H1 (cell line): ENCODE data around the gene TBX5. TPM values are rescaled to one million over a fixed set of nuclear protein-coding genes. Genes with fewer than 3 reads are reported as not detected.

Source experiments
- CTCF ChIA-PET: fragments of 300-600 bp; sonication (Branson Sonifier 250); formaldehyde crosslinking; loops from one replicate; lab custom pipeline; 2021; ENCODE audit not compliant: partially characterized antibody; lab: Charles Lee
- POLR2A ChIA-PET: fragments of 300-600 bp; sonication (Branson Sonifier 250); formaldehyde crosslinking; loops from one replicate; lab custom pipeline; 2021; ENCODE audit warnings: inconsistent platforms; ENCODE audit not compliant: partially characterized antibody; lab: Charles Lee
- DNase-seq, 2 experiments: peaks; one replicate each; pipeline versions ENCODE4 v3.0.0 to v3.0.0-alpha.2; 2010 to 2022; ENCODE audit warnings: low spot score in 2 of 2, low read depth in 1 of 2, mixed read lengths in 1 of 2
- FAIRE-seq: peaks from 2 replicates; lab custom pipeline; 2011; peaks lifted over from hg19 to GRCh38; lab: Jason Lieb, UNC
- H2AFZ ChIP-seq: 2 replicates; pipeline ENCODE4 v1.8.1; 2012; ENCODE audit warnings: low read length, inconsistent platforms
- H2AK5ac ChIP-seq: 2 replicates; pipeline ENCODE4 v1.6.1; 2013; ENCODE audit warnings: low read depth, low read length
- H2BK120ac ChIP-seq: replicated peaks from 2 replicates; pipeline ENCODE3; 2013; ENCODE audit warnings: low read depth, low read length, inconsistent platforms
- H2BK12ac ChIP-seq: 2 replicates; pipeline ENCODE4 v1.6.1; 2013; ENCODE audit warnings: low read depth, low read length
- H2BK15ac ChIP-seq: 2 replicates; pipeline ENCODE4 v1.6.1; 2013; ENCODE audit warnings: low read length
- H2BK20ac ChIP-seq: 2 replicates; pipeline ENCODE4 v1.6.1; 2013; ENCODE audit warnings: low read length
- H2BK5ac ChIP-seq: 2 replicates; pipeline ENCODE4 v1.6.1; 2013; ENCODE audit warnings: low read depth, low read length
- H3K14ac ChIP-seq: 2 replicates; pipeline ENCODE4 v1.6.1; 2013; ENCODE audit warnings: inconsistent platforms; ENCODE audit not compliant: insufficient read length
- H3K18ac ChIP-seq: 2 replicates; pipeline ENCODE4 v1.6.1; 2013; ENCODE audit warnings: low read length; ENCODE audit errors: extremely low read depth
- H3K23ac ChIP-seq: 2 replicates; pipeline ENCODE4 v1.6.1; 2013; ENCODE audit warnings: inconsistent platforms; ENCODE audit not compliant: insufficient read length
- H3K23me2 ChIP-seq: 2 replicates; pipeline ENCODE4 v1.6.1; 2013; ENCODE audit warnings: low read depth, low read length
- H3K27ac ChIP-seq: 2 replicates; pipeline ENCODE4 v1.6.1; 2011; ENCODE audit warnings: low read depth, low read length, inconsistent platforms
- H3K27me3 ChIP-seq, 4 experiments: replicated peaks in 1 of 4; 1 replicate in 1 of 4; 2 replicates in 3 of 4; pipeline versions ENCODE4 v1.6.1 to v1.8.1; 2011 to 2013; ENCODE audit warnings: low read length in 3 of 4, mild to moderate bottlenecking in 3 of 4, inconsistent platforms in 2 of 4, mixed read lengths in 2 of 4, moderate library complexity in 1 of 4; ENCODE audit not compliant: control insufficient read depth in 3 of 4, insufficient read depth in 3 of 4; ENCODE audit errors: extremely low read depth in 1 of 4
- H3K36me3 ChIP-seq, 4 experiments: 2 replicates each; pipeline versions ENCODE4 v1.6.1 to v1.8.1; 2011 to 2013; ENCODE audit warnings: mild to moderate bottlenecking in 4 of 4, low read length in 3 of 4, moderate library complexity in 2 of 4, control low read depth in 1 of 4, inconsistent platforms in 1 of 4; ENCODE audit not compliant: insufficient read depth in 4 of 4, control insufficient read depth in 2 of 4
- H3K4ac ChIP-seq: replicated peaks from 2 replicates; pipeline ENCODE3; 2013; ENCODE audit warnings: low read length, low read depth, mixed read lengths, inconsistent platforms; ENCODE audit not compliant: insufficient read length
- H3K4me1 ChIP-seq, 4 experiments: replicated peaks in 1 of 4; 1 replicate in 1 of 4; 2 replicates in 3 of 4; pipeline versions ENCODE4 v1.6.1 to v1.8.1; 2011 to 2013; ENCODE audit warnings: low read length in 3 of 4, inconsistent platforms in 2 of 4, mixed read lengths in 1 of 4; ENCODE audit not compliant: insufficient read depth in 4 of 4, control insufficient read depth in 3 of 4
- H3K4me2 ChIP-seq, 2 experiments: 2 replicates each; pipeline versions ENCODE4 v1.6.1 to v1.8.1; 2011 to 2013; ENCODE audit warnings: low read depth in 2 of 2, low read length in 2 of 2, control low read depth in 1 of 2, inconsistent platforms in 1 of 2, mild to moderate bottlenecking in 1 of 2; ENCODE audit not compliant: insufficient read depth in 1 of 2
- H3K4me3 ChIP-seq, 4 experiments: fragments of 200-600, 300-600 bp in 1 of 4; sonication (generic), shearing (Covaris generic), sonication (Bioruptor Twin) in 1 of 4; 2 replicates each; pipeline versions ENCODE4 v1.5.1 to v1.8.1; 2011 to 2016; ENCODE audit warnings: low read length in 4 of 4, low read depth in 3 of 4, control low read depth in 2 of 4, inconsistent platforms in 2 of 4, mild to moderate bottlenecking in 2 of 4, mixed read lengths in 1 of 4, moderate library complexity in 1 of 4; ENCODE audit not compliant: insufficient read depth in 2 of 4; ENCODE audit errors: extremely low read depth in 1 of 4
- H3K56ac ChIP-seq: replicated peaks from 2 replicates; pipeline ENCODE3; 2013; ENCODE audit warnings: low read depth, mild to moderate bottlenecking, mixed read lengths, low read length, inconsistent platforms; ENCODE audit not compliant: insufficient read length
- H3K79me1 ChIP-seq: 2 replicates; pipeline ENCODE4 v1.6.1; 2013; ENCODE audit warnings: low read depth, low read length, control low read depth
- H3K79me2 ChIP-seq, 2 experiments: 2 replicates each; pipeline versions ENCODE4 v1.6.1 to v1.8.1; 2012 to 2013; ENCODE audit warnings: low read length in 2 of 2, mild to moderate bottlenecking in 2 of 2, inconsistent platforms in 1 of 2; ENCODE audit not compliant: insufficient read depth in 2 of 2, control insufficient read depth in 1 of 2
- H3K9ac ChIP-seq, 4 experiments: replicated peaks in 1 of 4; 1 replicate in 1 of 4; 2 replicates in 3 of 4; pipeline versions ENCODE4 v1.6.1 to v1.8.1; 2011 to 2013; ENCODE audit warnings: low read depth in 3 of 4, low read length in 3 of 4, control low read depth in 2 of 4, mild to moderate bottlenecking in 2 of 4, moderate library complexity in 2 of 4, inconsistent platforms in 1 of 4; ENCODE audit errors: extremely low read depth in 1 of 4
- H3K9me3 ChIP-seq, 2 experiments: 2 replicates each; pipeline versions ENCODE4 v1.6.1 to v1.8.1; 2012 to 2013; ENCODE audit warnings: mild to moderate bottlenecking in 2 of 2, moderate library complexity in 2 of 2, control low read depth in 1 of 2, inconsistent platforms in 1 of 2, low read depth in 1 of 2, low read length in 1 of 2, mixed read lengths in 1 of 2; ENCODE audit not compliant: insufficient read depth in 2 of 2
- H4K20me1 ChIP-seq, 2 experiments: replicated peaks in 1 of 2; 2 replicates each; pipeline versions ENCODE3 to v1.8.1; 2011 to 2013; ENCODE audit warnings: inconsistent platforms in 2 of 2, low read length in 2 of 2, mild to moderate bottlenecking in 1 of 2; ENCODE audit not compliant: insufficient read depth in 2 of 2, control insufficient read depth in 1 of 2
- H4K5ac ChIP-seq: 2 replicates; pipeline ENCODE4 v1.6.1; 2013; ENCODE audit warnings: low read length, low read depth, mixed read lengths, inconsistent platforms; ENCODE audit not compliant: insufficient read length
- H4K8ac ChIP-seq: 2 replicates; pipeline ENCODE4 v1.8.0; 2013; ENCODE audit warnings: mild to moderate bottlenecking, moderate library complexity, low read length, inconsistent platforms; ENCODE audit not compliant: insufficient read depth; ENCODE audit errors: extremely low read depth
- H4K91ac ChIP-seq: replicated peaks from 2 replicates; pipeline ENCODE3; 2013; ENCODE audit warnings: low read length, mixed read lengths, inconsistent platforms; ENCODE audit not compliant: insufficient read length
- EZH2 ChIP-seq: fragments of 200-600 bp; sonication (generic); IDR thresholded peaks from 2 replicates; pipeline ENCODE4 v1.7.1; 2012; ENCODE audit warnings: low read depth, mild to moderate bottlenecking, moderate library complexity, low read length, inconsistent platforms; ENCODE audit not compliant: severe bottlenecking
- GTF2F1 ChIP-seq: IDR thresholded peaks from 2 replicates; pipeline ENCODE4 v1.6.1; 2012; ENCODE audit warnings: low read depth, low read length, improper control_type of control experiment, borderline replicate concordance
- KDM4A ChIP-seq: IDR thresholded peaks from one replicate; pipeline ENCODE4 v1.7.1; 2012; ENCODE audit warnings: low read depth, mild to moderate bottlenecking, moderate library complexity, low read length, inconsistent platforms; ENCODE audit not compliant: severe bottlenecking
- KDM5A ChIP-seq: fragments of 200-600 bp; IDR thresholded peaks from 2 replicates; pipeline ENCODE4 v1.7.1; 2012; ENCODE audit warnings: mild to moderate bottlenecking, low read length, inconsistent platforms, mixed read lengths
- POLR2AphosphoS5 ChIP-seq: IDR thresholded peaks from 2 replicates; pipeline ENCODE4 v1.6.1; 2011; ENCODE audit warnings: low read depth, low read length
- RNF2 ChIP-seq: fragments of 200-900, 300-1000 bp; sonication (generic); IDR thresholded peaks from 2 replicates; pipeline ENCODE4 v1.7.1; 2016; ENCODE audit warnings: borderline replicate concordance, low read depth, mild to moderate bottlenecking, antibody characterized with exemption, low read length; ENCODE audit not compliant: poor library complexity, severe bottlenecking; ENCODE audit errors: missing control alignments
- SUZ12 ChIP-seq: fragments of 200-600 bp; sonication (generic); IDR thresholded peaks from 2 replicates; pipeline ENCODE4 v1.6.1; 2012; ENCODE audit warnings: mild to moderate bottlenecking, inconsistent platforms, low read length, moderate library complexity, mixed read lengths
- WGBS, 2 experiments: shearing (Covaris generic) in 1 of 2; methylation state at CpG; one replicate each; pipeline versions ENCODE4 v1.1.6 to v1.1.7; 2013 to 2015; ENCODE audit warnings: low lambda C conversion rate in 2 of 2, mixed read lengths in 2 of 2, inconsistent platforms in 1 of 2, low coverage in 1 of 2, missing lambda C conversion rate in 1 of 2; ENCODE audit not compliant: insufficient replicate concordance in 2 of 2, insufficient coverage in 1 of 2, insufficient read length in 1 of 2; ENCODE audit errors: extremely low coverage in 1 of 2, missing lambda C conversion rate in 1 of 2; 5-methylcytosine and 5-hydroxymethylcytosine counted together
- polyA plus RNA-seq, 7 experiments: library from polyadenylated mRNA; depleted of rRNA in 3 of 7; stranded (reverse) in 5 of 7; unstranded in 2 of 7; fragments of >200 nt in 5 of 7; fragments of 200-250 nt in 2 of 7; gene quantifications; 1 replicate in 5 of 7; 2 replicates in 1 of 7; 4 replicates in 1 of 7; pipeline versions ENCODE4 v1.2.1 to v1.2.3, GENCODE V29; 2011 to 2013; ENCODE audit warnings: missing spikeins in 2 of 7, mixed read lengths in 2 of 7
- total RNA-seq: library from RNA; stranded (reverse); fragmentation: NEBNext Ultra II Directional; extraction: Animal tissue kit (Norgen Biotek cat#: 25700); gene quantifications from 2 replicates; pipeline ENCODE4 v1.2.1, GENCODE V29; 2021

TBX5 gene
- total and polyA plus RNA-seq, 2 of the 8 experiments (the other 6 are each of a cell fraction or from before 2014, with no cell fraction given), result 0.05 TPM; not detected in 1

GRCh38 chr12:114447274-114447716 lies 41.4 kb upstream of the TBX5 start:
- no peak overlapping the region for H4K8ac ChIP-seq
- CTCF ChIA-PET, result interaction anchor here (2.1 kb wide), 1 partner anchor 280 kb away, joined by 7 read pairs; no protein-coding TSS in a partner anchor
- peaks cover 0 to 15% (median 0%) of the 10 kb centered on the region in 4 experiments; a peak in 1 of 8 replicates for H3K36me3 ChIP-seq
- H3K14ac ChIP-seq, result no peak overlapping the region
- H3K9ac ChIP-seq, result no peak overlapping the region
- H3K79me2 ChIP-seq, result no peaks in the 10 kb centered on the region
- FAIRE-seq (no peak), DNase-seq (peak in 1 of 2 experiments; percentile 65)
- no peak overlapping the region for H4K91ac ChIP-seq
- POLR2A ChIA-PET, result no interaction called here
- no peak overlapping the region for H3K4ac ChIP-seq
- no peak overlapping the region for H3K27ac ChIP-seq
- no peak overlapping the region for H2BK20ac ChIP-seq
- H3K4me2 ChIP-seq, result peak overlapping the region in 1 of 2 experiments; percentile 15; a peak in 1 of 4 replicates
- H3K27me3 ChIP-seq, result peaks cover 90 to 100% (median 98%) of the 10 kb centered on the region in 4 experiments
- no peaks in the 10 kb centered on the region for H3K9me3 ChIP-seq
- no peak overlapping the region for H2BK120ac ChIP-seq
- H2AK5ac ChIP-seq, result no peak overlapping the region
- H3K18ac ChIP-seq, result no peak overlapping the region
- H2BK12ac ChIP-seq, result no peak overlapping the region
- peak; percentile 84 for TF ChIP-seq RNF2
- peak; percentile 28 for TF ChIP-seq KDM4A
- peak; percentile 97 for TF ChIP-seq SUZ12
- TF ChIP-seq EZH2, result peak; percentile 96
- TF ChIP-seq KDM5A, result no peak
- no peak for TF ChIP-seq POLR2AphosphoS5
- TF ChIP-seq GTF2F1, result no peak
- 2% methylated on average over 34 of the region's 37 CpGs; no CpG with 5 or more reads in 1 of the 2 experiments for WGBS, 2 experiments
- H3K23ac ChIP-seq, result no peak overlapping the region
- no peak overlapping the region for H2BK5ac ChIP-seq
- peaks cover 12 to 32% (median 15%) of the 10 kb centered on the region in 4 experiments for H3K4me1 ChIP-seq
- no peaks in the 10 kb centered on the region; the same call in 1 of the 2 replicates for H3K23me2 ChIP-seq
- H2AFZ ChIP-seq, result no peak overlapping the region
- H3K4me3 ChIP-seq, result no peak overlapping the region
- H3K79me1 ChIP-seq, result no peaks in the 10 kb centered on the region
- no peak overlapping the region for H2BK15ac ChIP-seq
- H4K5ac ChIP-seq, result no peak overlapping the region
- H3K56ac ChIP-seq, result no peak overlapping the region
- H4K20me1 ChIP-seq, result peaks cover 8 to 36% of the 10 kb centered on the region in 2 experiments
